Stimulated activated CD8-positive, alpha-beta memory T cell treated with anti-CD3 and anti-CD28 coated beads, Interleukin-7, amount 100 ng/mL, for 48 hours (primary cell): ENCODE measurements around the gene RORB.

Source experiments
- DNase-seq, 2 donors: peaks; one replicate each; pipeline ENCODE4 v3.0.0-alpha.2; 2020; ENCODE audit warnings: low read depth in 1 of 2; ENCODE audit errors: extremely low read depth in 1 of 2

The RORB gene

GRCh38 chr9:74589576-74589975, 92.4 kb downstream of the RORB start:
- DNase-seq: no peak

DNA sequence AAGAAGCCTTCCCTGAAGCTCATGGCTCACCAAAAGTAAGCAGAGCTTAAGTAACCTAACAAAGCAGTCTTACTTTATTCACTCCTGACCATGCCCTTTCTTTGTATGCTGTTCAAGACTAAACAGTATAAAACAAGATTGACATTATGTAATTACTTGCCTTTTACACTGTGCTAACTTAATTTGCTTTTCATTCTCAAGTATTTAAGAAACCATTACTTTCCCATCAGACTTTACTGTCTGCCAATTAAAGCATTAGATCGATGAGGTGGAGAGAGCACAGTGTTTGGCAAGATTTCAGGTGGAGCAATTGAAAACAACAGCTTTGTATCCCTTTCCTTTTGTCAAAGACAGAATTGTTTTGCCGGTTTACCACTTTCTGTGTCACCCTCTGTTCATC, 98.2 kb downstream of the RORB start:
- DNase-seq: no peak

DNA sequence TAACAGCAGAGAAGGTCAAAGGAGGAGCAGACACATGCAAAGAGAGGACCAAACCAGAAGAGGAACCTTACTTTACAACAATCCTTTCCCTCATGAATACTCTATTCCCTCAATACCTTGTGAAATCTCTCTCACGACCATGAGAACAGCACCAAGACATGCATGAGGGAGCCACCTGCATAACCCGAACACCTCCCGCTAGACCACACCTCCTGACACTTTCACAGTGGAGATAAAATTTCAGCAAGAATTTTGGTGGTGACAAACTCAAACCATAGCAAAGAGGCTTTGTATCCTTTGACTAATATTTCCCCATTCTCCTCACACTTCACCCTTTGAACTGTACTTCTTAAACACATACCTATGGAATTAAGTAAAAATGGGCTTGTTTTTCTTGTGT, 101.7 kb downstream of the RORB start:
- no peak for DNase-seq

GRCh38 chr9:74609671-74610405, 112.7 kb downstream of the RORB start:
- no peak for DNase-seq

- no peak for DNase-seq
Observed at GRCh38 chr9:74610523-74611061, 113.5 kb downstream of the RORB start.

- DNase-seq: no peak
Observed at GRCh38 chr9:74630228-74630627, 133.1 kb downstream of the RORB start.

DNA sequence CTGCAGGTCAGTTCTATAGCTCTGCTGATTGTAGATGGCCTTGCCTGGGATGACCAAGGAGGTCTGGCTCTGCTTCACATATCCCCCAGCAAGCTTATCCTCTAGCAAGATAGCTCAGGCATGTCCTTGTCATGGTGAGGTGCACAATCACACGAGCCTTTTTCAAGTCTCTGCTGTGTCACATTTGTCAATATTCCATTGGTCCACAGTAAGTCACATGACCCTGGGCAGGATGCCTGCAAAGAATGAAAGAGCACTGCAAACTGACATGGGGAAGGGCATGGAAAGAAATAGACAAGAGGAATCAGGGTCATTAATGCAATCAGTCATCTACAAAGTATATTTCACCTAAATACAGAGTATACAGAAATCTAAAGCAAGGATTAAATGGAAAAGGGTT, 142.0 kb downstream of the RORB start:
- no peak for DNase-seq

- DNase-seq: no peak
Observed at GRCh38 chr9:74642376-74642775, 145.2 kb downstream of the RORB start.

GRCh38 chr9:74643303-74643923, 146.3 kb downstream of the RORB start:
- DNase-seq: no peak

- no peak for DNase-seq
Observed at GRCh38 chr9:74644023-74644422, 146.9 kb downstream of the RORB start.

- DNase-seq: no peak
Observed at GRCh38 chr9:74645007-74645639, 148.0 kb downstream of the RORB start.

- DNase-seq: no peak
Observed at GRCh38 chr9:74653410-74654080, 156.4 kb downstream of the RORB start.

DNA sequence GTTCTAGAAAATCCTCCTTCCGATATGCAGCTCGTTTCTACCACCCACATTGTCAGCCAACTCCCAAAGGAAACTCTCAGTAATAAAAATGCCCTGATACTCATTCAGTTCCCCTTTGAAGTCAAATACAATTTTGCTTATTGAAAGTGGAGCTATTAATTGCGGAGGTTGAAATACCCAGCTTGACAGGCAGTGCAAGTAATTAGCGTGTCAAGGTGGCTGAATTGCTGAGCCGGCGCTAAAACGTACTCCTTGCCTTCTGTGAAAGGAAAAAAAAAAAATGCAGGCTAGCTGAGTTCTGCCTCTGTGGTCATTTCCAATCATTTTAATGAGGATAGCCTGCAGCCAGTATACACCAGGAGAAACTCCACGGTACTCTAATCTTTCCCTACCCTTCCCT, 165.5 kb downstream of the RORB start:
- DNase-seq: no peak

GRCh38 chr9:74663439-74663838, 166.3 kb downstream of the RORB start:
- no peak for DNase-seq

DNA sequence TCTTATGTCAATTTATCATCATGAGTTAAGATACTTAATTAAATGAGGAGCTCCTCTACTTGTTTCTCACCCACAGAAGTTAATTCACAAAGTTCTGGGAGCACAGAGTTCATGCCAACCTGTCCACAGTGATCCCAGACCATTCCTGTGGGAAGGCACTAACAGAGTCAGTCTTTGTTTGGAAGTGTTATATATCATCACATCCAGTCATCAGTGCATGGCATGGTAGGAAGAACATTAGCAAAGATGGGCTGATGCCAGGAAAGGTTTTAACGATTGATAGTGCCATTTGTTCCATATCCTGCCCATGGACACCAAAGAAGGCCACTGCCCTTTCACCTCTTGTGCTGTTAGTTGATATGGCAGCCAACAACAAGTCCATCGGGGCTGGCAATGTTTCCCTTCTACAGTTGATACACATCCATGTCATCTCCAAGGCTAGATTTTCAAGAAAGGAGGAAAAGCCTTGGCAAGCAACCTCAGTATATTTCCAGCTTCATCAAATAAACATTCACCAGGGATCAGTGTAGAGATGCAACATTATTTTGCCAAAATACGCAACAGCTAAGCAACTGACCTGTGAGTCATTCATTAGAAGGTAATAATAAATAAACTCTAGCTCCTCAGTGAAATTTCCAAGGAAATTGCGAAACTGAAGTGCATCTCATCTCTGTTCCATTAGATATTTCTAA, 169.6 kb downstream of the RORB start:
- DNase-seq: no peak

- no peak for DNase-seq
Observed at GRCh38 chr9:74672237-74672636, 175.1 kb downstream of the RORB start.

DNA sequence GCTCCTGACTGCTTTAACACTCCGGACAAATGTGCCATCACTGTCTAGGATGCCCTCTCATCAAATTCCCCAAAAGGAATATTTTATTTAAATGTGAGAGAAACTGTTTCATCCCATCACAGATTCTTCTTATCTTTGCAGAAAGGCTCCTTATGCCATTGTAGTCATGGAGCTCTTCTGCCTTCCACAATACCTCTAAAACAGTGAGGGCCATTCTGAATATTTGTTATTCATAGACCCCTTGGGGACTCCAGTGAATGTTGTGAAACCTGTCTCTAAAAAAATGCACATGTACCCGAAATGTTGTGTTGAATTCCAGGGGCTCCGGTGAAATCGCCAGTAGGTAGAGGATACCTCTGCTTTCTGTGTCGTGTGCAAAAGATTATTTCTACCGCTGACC, 176.9 kb downstream of the RORB start:
- no peak for DNase-seq

DNA sequence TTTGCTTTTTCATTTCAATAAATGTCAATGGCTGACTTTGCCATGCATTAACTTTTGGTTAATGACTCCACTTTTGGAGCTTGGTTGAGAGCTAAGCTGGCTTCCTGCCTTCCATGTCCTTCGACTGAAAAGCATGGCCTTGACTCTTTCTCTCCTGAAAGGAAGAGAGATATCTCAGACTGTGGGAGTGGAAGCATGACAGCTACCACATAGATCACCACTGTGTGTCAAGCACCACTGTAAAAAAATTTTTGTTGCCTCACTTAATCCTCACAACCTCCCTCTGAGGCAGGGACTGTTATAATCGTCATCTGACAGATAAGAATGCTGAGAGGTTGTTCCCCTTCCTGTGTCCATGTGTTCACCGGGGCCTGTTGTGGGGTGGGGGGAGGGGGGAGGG, 184.8 kb downstream of the RORB start:
- no peak for DNase-seq

- no peak for DNase-seq
Observed at GRCh38 chr9:74683322-74683721, 186.2 kb downstream of the RORB start.

- DNase-seq: no peak
Observed at GRCh38 chr9:74691058-74691457, 193.9 kb downstream of the RORB start.

DNA sequence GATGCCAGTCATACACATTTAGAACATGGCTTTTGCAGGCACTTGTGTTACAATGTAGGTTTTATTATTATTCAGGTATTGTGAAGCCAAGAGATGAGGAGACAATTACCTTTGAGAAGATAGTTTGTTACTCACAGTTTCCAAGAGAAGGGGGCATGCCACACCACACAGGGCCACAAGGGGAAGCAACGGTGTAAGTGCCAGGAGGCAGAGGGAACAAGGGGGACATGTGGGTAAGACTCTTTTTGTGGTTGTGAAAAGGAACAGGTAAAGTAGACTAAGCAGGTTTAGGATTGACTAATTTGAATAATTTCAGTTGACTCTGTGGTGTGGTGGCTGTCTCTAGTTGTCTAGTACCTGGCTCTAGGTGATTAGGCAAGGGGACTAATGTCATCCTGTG, 199.4 kb downstream of the RORB start:
- no peak for DNase-seq
